GM12878 (cell line): ENCODE measurements around the gene FRAS1. TPM values are rescaled to one million over a fixed set of nuclear protein-coding genes. Genes with fewer than 3 reads are reported as not detected.

Experiments
- FOS ChIP-seq: IDR thresholded peaks from 3 replicates; pipeline ENCODE4 v1.6.1; 2011; ENCODE audit warnings: borderline replicate concordance; ENCODE audit not compliant: insufficient read length; ENCODE audit errors: extremely low read depth
- MEF2B ChIP-seq: fragments of 450-650 bp; IDR thresholded peaks from 2 replicates; pipeline ENCODE4 v1.6.1; 2018; ENCODE audit warnings: mild to moderate bottlenecking, moderate library complexity; ENCODE audit not compliant: partially characterized antibody, poor library complexity, severe bottlenecking
- PAX5 ChIP-seq: IDR thresholded peaks from 2 replicates; pipeline ENCODE4 v1.6.1; 2011; ENCODE audit warnings: low read depth, low read length, borderline replicate concordance
- polyA plus RNA-seq, 11 experiments: library from polyadenylated mRNA; depleted of rRNA in 4 of 11; unstranded in 6 of 11; stranded (reverse) in 5 of 11; fragments of >200 nt; fragmentation: Nextera tagmentation in 4 of 11; fragmentation: Illumina TruSeq in 1 of 11; extraction: Ambion mirVana in 4 of 11; extraction: Trizol in 1 of 11; gene quantifications; 1 replicate in 1 of 11; 2 replicates in 10 of 11; pipeline versions ENCODE4 v1.2.1 to v1.2.3, GENCODE V29; 2011 to 2016; ENCODE audit warnings: inconsistent platforms in 2 of 11, missing spikeins in 2 of 11, low read depth in 1 of 11
- total RNA-seq, 4 experiments: library from RNA; depleted of rRNA in 3 of 4; stranded (reverse); fragments of >200 nt in 3 of 4; fragmentation: Illumina TruSeq in 1 of 4; extraction: Trizol in 1 of 4; gene quantifications; 2 replicates each; pipeline versions ENCODE4 v1.2.1 to v1.2.3, GENCODE V29; 2013 to 2021
- TF ChIP-seq, protein P1 (sequence below): fragments of 450-650 bp; IDR thresholded peaks from 2 replicates; pipeline ENCODE4 v1.6.1; 2017; ENCODE audit warnings: mild to moderate bottlenecking
- TF ChIP-seq, protein P2 (sequence below): fragments of 450-650 bp; formaldehyde crosslinking; IDR thresholded peaks from 2 replicates; pipeline ENCODE4 v1.4.0; 2020; ENCODE audit warnings: mild to moderate bottlenecking, moderate library complexity
- TF ChIP-seq, protein P3 (sequence below): IDR thresholded peaks from 2 replicates; pipeline ENCODE4 v1.6.1; 2011; ENCODE audit warnings: borderline replicate concordance, low read depth, mild to moderate bottlenecking, moderate library complexity, low read length; ENCODE audit not compliant: insufficient read depth, poor library complexity, severe bottlenecking
- TF ChIP-seq, protein P4 (sequence below): fragments of 450-650 bp; IDR thresholded peaks from 2 replicates; pipeline ENCODE4 v1.6.1; 2016; ENCODE audit warnings: mild to moderate bottlenecking
- TF ChIP-seq, protein P5 (sequence below): fragments of 450-650 bp; IDR thresholded peaks from 2 replicates; pipeline ENCODE4 v1.6.1; 2017; ENCODE audit warnings: borderline replicate concordance
- TF ChIP-seq, protein P6 (sequence below): fragments of 150-350 bp; IDR thresholded peaks from 2 replicates; pipeline ENCODE4 v1.6.1; 2016; ENCODE audit warnings: low read depth, low read length

FRAS1 gene
- total and polyA plus RNA-seq, 10 of the 15 experiments (the other 5 are each of a cell fraction or from before 2014, with no cell fraction given), result 0.08 to 11.7 (median 0.20) TPM

DNA sequence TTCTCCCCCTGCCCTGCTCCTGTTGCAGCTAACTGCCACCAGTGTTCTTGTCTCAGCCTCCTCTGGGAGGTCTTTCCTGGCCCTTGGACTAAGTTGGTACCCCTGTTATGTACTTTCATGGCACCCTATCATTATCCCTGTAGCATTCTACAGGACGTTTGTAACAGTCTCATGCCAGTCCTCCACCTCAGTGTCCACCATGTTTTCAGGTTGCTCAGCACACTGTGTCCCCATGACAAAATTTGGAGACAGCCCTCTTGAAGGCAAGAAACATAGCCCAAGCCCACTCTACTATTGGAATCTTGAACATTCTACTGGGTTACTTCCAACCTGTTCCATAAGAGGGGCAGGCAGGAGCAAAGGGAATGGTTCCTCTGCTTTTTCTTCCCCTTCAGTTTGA, 300.0 kb downstream of the FRAS1 start (continued):
- TF ChIP-seq, protein P1, sequence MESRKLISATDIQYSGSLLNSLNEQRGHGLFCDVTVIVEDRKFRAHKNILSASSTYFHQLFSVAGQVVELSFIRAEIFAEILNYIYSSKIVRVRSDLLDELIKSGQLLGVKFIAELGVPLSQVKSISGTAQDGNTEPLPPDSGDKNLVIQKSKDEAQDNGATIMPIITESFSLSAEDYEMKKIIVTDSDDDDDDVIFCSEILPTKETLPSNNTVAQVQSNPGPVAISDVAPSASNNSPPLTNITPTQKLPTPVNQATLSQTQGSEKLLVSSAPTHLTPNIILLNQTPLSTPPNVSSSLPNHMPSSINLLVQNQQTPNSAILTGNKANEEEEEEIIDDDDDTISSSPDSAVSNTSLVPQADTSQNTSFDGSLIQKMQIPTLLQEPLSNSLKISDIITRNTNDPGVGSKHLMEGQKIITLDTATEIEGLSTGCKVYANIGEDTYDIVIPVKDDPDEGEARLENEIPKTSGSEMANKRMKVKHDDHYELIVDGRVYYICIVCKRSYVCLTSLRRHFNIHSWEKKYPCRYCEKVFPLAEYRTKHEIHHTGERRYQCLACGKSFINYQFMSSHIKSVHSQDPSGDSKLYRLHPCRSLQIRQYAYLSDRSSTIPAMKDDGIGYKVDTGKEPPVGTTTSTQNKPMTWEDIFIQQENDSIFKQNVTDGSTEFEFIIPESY, result no peak
- TF ChIP-seq, protein P2, sequence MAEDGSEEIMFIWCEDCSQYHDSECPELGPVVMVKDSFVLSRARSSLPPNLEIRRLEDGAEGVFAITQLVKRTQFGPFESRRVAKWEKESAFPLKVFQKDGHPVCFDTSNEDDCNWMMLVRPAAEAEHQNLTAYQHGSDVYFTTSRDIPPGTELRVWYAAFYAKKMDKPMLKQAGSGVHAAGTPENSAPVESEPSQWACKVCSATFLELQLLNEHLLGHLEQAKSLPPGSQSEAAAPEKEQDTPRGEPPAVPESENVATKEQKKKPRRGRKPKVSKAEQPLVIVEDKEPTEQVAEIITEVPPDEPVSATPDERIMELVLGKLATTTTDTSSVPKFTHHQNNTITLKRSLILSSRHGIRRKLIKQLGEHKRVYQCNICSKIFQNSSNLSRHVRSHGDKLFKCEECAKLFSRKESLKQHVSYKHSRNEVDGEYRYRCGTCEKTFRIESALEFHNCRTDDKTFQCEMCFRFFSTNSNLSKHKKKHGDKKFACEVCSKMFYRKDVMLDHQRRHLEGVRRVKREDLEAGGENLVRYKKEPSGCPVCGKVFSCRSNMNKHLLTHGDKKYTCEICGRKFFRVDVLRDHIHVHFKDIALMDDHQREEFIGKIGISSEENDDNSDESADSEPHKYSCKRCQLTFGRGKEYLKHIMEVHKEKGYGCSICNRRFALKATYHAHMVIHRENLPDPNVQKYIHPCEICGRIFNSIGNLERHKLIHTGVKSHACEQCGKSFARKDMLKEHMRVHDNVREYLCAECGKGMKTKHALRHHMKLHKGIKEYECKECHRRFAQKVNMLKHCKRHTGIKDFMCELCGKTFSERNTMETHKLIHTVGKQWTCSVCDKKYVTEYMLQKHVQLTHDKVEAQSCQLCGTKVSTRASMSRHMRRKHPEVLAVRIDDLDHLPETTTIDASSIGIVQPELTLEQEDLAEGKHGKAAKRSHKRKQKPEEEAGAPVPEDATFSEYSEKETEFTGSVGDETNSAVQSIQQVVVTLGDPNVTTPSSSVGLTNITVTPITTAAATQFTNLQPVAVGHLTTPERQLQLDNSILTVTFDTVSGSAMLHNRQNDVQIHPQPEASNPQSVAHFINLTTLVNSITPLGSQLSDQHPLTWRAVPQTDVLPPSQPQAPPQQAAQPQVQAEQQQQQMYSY (CRISPR knock-in tag), result no peak
- TF ChIP-seq FOS (no peak), MEF2B (no peak), PAX5 (no peak)
- TF ChIP-seq, protein P3, sequence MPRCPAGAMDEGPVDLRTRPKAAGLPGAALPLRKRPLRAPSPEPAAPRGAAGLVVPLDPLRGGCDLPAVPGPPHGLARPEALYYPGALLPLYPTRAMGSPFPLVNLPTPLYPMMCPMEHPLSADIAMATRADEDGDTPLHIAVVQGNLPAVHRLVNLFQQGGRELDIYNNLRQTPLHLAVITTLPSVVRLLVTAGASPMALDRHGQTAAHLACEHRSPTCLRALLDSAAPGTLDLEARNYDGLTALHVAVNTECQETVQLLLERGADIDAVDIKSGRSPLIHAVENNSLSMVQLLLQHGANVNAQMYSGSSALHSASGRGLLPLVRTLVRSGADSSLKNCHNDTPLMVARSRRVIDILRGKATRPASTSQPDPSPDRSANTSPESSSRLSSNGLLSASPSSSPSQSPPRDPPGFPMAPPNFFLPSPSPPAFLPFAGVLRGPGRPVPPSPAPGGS, result no peak
- TF ChIP-seq, protein P4, sequence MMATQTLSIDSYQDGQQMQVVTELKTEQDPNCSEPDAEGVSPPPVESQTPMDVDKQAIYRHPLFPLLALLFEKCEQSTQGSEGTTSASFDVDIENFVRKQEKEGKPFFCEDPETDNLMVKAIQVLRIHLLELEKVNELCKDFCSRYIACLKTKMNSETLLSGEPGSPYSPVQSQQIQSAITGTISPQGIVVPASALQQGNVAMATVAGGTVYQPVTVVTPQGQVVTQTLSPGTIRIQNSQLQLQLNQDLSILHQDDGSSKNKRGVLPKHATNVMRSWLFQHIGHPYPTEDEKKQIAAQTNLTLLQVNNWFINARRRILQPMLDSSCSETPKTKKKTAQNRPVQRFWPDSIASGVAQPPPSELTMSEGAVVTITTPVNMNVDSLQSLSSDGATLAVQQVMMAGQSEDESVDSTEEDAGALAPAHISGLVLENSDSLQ, result no peak
- TF ChIP-seq, protein P5, sequence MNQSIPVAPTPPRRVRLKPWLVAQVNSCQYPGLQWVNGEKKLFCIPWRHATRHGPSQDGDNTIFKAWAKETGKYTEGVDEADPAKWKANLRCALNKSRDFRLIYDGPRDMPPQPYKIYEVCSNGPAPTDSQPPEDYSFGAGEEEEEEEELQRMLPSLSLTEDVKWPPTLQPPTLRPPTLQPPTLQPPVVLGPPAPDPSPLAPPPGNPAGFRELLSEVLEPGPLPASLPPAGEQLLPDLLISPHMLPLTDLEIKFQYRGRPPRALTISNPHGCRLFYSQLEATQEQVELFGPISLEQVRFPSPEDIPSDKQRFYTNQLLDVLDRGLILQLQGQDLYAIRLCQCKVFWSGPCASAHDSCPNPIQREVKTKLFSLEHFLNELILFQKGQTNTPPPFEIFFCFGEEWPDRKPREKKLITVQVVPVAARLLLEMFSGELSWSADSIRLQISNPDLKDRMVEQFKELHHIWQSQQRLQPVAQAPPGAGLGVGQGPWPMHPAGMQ, result no peak
- TF ChIP-seq, protein P6, sequence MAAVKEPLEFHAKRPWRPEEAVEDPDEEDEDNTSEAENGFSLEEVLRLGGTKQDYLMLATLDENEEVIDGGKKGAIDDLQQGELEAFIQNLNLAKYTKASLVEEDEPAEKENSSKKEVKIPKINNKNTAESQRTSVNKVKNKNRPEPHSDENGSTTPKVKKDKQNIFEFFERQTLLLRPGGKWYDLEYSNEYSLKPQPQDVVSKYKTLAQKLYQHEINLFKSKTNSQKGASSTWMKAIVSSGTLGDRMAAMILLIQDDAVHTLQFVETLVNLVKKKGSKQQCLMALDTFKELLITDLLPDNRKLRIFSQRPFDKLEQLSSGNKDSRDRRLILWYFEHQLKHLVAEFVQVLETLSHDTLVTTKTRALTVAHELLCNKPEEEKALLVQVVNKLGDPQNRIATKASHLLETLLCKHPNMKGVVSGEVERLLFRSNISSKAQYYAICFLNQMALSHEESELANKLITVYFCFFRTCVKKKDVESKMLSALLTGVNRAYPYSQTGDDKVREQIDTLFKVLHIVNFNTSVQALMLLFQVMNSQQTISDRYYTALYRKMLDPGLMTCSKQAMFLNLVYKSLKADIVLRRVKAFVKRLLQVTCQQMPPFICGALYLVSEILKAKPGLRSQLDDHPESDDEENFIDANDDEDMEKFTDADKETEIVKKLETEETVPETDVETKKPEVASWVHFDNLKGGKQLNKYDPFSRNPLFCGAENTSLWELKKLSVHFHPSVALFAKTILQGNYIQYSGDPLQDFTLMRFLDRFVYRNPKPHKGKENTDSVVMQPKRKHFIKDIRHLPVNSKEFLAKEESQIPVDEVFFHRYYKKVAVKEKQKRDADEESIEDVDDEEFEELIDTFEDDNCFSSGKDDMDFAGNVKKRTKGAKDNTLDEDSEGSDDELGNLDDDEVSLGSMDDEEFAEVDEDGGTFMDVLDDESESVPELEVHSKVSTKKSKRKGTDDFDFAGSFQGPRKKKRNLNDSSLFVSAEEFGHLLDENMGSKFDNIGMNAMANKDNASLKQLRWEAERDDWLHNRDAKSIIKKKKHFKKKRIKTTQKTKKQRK, result no peak
